ENCODE data around the gene ARHGAP40.

Gene ARHGAP40

DNA sequence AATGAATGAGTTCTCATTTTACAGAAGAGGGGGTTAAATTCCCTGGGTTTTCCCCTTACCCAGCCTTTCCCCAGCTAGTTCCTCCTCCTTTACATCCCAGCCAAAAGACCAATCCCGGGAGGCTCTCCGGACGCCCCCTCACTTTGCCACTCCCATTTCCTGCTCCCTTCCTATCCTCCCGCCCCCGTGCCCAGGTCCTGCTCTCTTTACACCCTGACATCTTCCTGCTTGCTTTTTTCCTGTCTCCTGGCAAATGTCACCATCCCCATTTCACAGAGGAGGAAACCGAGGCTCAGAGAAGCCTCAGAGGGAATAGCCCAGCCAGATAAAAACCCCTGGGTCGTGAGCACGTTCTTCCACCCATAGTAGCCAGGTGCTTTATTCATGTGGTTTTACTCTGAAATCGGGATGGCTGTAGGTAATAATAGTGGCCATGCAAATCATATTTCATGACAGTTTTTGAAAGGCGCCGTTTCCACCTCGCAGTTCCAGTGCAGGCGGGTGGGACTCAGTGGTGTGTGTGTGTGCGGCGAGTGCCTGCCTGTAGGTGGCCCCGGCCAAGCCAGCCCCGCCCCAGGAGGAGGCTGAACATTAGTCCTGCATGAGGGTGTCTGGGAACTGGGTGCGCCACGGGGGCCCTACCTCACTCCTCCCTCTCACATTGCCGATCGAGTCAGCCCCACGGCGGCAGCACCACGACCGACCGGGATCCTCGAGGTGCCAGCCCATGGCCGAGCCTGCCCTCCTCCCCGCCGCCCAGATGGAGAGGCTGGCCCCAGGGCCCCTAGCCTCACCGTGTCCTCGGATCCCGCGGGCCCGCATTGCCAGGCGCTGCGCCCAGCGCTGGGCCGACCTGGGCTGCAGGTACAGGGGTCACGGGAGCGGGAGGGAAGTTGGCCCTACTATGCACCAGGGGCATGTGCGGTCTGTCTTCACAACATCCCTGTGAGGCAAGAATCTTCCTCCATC lies at the start of gene ARHGAP40:
ARHGAP40 (plus strand) TSS at position 594 of the 969 bp plus-strand sequence.
- no peak for DNase-seq

DNA sequence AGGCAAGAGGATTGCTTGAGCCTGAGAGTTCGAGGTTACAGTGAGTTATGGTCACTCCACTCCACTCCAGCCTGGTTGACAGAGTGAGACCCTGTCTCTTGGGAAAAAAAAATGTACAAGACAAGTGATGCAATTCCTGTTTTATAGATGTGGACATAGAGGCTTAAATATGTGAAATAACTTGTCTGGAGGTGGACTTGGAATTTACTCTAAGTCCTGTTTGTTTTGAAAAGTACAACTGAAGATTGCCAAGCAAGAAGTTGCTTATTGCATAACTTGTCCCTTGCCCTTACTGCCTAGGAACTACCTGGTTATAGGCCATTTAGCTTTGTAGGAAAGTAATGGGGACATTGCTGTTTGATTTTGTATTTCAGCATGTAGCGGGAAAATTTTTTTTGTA lies 46.6 kb upstream of the ARHGAP40 start:
- no peak for DNase-seq

DNA sequence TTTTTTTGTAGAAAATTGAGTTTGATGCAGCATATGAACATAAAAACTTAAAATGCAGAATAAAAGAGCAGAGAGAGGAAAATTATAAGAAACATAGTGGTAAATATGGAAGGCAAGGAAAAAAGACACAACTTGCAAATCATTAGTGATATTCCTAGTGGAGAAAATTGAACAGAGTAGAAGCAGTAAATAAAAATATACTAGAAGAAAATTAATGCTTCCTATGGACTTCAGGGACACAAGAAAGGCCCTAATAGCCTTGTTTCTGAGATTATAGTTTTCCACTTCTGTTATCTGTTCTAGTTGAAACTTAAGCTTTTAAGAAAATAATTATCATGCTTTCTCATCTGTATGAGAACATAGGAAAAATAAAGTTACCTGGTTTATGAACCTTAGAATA lies 46.2 kb upstream of the ARHGAP40 start:
- DNase-seq, result no peak

DNA sequence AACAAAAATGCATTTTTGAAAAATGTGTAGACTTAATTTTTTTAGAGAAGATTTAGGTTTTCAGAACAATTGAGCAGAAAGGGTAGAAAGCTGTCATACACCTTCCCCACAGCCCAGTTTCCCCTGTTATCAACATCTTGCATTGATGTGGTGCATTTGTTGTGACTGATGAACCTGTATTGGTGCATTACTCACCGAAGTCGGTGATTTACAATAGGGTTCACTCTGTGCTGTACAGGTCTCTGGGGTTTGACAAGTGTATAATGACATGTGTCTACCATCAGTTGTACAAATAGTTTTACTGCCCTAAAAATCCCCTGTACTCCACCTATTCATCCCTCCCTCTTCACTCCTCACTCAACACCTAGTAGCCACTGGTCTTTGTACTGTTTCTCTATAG lies 44.4 kb upstream of the ARHGAP40 start:
- DNase-seq, result no peak

DNA sequence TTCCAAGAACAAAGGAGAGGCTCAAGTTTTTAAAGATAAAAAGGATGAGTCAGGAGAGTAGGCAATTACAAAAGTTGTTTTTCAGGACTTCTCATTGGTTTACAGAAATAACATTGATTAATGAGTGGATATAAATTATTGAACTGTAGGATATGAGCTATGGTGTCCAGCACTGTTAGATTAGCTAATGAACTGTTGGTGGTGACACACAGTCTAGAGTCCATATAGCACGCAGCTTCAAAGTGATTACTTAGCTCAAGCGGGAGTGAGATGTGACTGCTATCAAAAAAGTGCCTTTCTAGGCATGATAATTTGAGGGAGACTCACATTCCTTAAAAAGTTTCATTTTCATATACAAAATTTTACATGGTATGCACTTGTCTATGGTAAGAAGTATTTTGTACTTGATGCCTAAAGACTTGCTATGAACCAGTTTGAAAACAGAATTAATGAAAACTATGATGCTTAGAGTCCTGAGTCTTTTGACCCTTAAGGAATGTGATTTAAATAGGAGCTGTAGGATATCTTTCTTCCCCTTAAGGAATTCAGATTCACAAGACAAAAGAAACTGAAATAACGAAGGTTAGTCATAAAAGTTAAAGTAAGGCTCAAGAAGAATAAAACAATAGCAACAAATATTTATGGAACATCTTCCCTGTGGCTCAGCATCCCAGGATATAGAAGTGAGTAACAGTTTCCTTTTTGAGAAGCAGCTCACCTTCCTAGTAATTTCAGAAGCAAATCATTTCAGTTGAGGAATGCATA lies 42.8 kb upstream of the ARHGAP40 start:
- no peak for DNase-seq

DNA sequence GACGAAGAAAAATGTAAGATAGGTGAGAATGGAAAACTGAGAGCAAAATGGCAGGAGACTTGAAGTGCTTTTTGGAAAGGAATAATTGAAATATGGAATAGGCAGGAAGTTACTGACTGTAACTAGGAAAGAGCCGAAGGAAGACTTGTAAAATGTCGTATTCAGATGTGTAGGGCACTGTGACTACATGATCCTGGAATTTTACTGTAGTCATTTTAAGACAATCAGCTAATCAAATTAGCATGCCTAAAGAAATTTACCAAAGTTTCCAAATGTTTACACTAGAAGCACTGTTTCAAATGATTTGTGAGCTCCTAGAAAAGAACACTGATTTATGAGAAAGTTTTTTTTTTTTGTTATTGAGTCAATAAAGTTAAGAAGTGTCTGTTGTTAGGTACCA lies 41.8 kb upstream of the ARHGAP40 start:
- no peak for DNase-seq

DNA sequence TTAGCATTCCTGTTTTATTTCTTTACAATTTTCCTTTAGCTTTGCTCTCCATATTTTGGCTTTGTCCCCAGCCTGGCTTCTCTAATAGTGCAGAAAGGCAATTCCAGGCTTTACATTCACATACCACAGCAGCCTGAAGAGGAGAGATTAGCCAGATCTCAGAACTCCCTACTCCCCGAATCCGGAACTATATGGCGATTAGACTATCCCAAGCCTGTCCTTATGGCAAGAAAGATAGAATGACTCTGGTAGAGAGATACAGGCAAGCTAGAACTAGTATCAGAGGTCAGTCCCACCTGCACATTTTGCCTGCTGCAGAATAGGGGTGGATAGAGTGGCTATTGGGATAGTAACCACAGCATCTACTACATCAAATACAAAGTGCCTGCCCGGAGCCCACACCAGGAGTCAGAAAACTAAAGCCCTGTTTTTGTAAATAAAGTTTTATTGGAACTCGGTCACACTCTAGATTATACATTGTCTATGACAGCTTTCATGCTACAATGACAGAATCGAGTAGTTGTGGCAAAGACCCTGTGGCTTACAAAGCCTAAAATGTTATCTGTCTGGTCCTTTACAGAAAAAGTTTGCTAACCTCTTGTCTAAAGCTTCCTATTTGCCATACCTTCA lies 37.7 kb upstream of the ARHGAP40 start:
- DNase-seq, result no peak

DNA sequence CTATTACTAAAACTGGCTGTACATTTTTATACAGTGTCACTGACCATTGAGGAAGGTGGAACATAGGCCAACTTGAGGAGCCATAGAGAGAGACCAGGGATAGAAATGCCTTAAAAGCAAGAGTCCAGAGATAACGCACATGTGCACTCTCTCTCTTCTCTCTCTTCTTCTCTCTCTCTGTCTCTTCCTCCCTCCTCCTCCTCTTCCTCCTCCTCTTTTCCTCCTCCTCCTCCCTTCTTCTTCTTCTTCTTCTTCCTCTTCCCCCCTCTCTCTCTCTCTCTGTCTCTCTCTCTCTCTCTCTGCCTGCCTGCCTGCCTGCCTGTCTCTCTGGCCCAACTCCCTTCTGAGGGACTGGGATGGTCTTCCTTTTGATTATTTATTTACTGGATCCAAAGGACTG lies 36.9 kb upstream of the ARHGAP40 start:
- no peak for DNase-seq

DNA sequence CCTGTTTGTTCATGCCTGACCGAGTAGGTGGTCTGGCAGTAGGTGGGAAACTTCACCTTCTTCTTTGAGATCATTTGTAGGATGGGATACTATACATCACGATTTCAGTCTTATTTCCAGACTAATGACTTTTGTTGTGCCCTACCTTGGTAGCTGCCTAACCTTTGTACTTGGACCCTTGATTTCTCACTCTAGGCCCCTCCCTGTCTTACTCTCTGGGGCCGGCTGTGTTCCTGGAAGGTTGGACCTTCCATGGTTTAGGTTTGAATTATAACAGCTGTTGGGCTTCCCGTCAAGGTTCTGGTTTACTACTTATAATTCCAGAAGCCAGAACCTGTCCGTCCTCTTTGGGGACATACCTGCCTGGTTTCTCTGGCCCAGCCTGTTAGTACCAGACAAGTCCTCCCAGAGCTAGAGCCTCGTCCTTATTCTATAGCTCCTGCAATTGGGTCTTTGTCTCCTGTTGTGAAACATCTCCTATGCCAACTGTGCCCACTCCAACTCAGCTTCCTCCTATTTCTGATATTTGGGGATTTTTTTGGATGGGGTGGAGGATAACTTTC lies 35.5 kb upstream of the ARHGAP40 start:
- no peak for DNase-seq

DNA sequence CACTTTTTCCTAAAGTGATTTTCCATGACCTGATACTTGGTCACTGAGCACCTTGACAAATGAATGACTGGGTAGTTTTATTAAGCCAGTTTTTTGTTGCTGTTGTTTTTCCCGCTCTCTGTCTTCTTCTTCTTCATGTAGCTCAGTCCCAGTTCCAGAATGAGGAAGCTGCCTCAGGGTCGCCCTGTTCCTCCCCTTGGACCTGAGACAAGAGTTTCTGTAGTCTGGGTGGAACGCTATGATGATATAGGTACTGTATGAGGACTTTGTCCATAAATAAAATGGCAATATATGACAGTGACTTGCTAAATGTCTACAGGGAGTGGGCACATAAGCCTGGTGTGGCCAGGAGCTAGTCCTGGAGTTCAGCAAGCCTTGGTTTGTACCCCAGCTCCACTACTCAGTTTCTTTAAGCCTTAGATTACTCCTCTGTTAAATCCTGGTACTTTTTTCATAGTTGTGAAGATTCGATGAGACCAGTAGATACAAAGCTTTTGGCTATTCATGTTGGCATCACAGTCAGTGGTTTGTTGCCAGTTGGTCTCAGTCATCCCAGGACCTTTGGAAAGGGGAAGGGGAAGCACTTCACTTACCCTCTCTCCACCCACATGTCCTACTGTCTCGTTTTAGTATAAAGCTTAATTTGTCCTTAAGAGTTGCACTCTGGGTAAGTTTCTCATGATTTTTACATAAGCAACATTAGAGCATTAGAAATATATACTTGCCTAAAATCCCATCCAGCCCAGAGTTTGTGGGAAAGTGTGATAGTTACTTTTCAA lies 31.7 kb upstream of the ARHGAP40 start:
- no peak for DNase-seq

DNA sequence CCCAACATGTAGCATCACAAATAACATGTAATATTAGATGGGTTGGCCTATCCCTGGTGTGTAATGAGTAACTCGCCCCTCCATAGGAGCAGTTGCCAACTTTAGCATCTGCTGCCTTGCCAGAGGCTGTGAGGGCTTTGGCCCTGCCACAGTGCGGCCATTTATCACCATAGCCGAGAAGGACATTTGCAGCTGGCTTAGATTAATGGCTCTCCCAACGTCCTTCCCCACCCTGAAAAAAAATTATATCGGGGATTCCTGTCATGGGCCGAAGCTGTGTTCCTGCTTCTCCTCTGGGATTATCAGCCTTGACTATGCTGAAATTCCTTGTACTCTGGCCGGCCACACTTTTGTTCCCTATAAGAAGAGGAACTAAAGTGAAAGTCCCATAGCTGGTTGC lies 28.2 kb upstream of the ARHGAP40 start:
- DNase-seq, result peak; percentile 65

DNA sequence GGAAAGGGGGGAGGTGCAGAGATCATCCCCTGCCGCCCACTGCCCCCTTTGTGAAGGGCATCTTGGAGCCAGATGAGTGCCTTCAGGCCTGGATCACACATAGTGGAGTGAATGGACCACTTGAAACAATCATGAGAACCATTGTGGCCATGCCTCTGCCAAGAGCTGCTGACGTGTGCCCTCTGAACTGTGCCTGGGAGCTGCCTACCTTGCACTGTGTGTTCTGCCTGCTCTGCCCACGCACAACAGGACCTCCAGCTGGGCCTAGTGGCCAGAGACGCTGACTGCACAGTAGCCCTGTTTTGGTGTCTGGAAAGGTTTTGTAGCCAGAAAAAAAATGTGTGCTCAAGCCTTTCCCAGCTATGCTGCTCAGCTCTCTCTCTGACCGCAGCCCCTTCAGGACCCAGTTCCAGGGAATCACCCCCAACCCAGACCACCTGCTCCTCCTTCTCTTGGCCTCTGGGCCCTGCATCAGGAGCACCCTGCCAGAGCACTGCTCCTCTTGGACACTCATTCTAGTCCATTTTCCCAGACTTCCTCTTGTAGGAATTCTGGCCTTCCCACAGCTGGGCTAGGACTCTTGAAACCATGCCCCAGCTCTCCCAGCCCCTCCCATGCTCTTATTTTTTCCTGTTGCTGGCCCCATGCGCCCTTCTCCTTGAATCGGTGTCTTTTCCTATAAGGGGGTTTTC lies 22.2 kb upstream of the ARHGAP40 start:
- DNase-seq, result peak; percentile 53

DNA sequence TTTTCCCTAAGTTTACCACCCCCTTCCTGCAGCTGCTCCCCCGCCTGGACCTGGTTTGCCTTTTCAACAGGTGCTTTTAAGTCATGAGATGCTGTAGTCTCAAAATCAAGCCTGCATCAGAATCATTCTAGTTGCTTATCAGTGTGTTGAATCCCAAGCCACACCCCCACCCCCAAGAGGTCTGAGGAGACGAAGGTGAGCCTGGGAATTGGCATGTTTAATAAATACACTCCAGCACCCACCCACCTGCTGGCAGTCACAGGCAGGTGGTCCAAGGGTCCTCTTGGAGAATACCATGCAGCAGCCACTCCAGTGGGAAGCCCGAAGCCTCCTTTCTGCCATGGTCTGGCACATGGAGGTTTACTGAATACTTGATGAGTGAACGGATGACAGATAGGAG lies 21.7 kb upstream of the ARHGAP40 start:
- no peak for DNase-seq

DNA sequence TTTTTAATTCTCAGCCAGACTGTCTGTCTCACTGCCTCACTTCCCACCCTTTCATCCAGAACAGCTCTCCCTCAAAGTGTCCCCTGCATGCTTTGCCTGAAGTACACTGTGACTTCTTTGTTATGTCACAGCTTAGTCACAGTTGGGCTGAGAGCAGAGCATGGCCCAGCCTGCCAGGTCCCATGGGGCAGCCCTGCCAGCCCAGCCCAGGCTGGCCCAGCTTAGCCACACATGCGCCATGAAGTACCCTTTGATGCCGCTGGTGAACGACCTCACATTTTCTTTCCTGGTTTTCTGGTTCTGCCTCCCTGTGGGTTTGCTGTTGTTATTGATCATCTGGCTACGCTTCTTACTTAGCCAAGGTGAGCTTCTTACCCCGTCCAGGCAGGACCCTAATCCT lies 20.6 kb upstream of the ARHGAP40 start, which contains the start of gene ADIG:
ADIG (plus strand) TSS at position 185 of the 400 bp plus-strand sequence; CDS start at position 239, 54 bp downstream.
- no peak for DNase-seq

DNA sequence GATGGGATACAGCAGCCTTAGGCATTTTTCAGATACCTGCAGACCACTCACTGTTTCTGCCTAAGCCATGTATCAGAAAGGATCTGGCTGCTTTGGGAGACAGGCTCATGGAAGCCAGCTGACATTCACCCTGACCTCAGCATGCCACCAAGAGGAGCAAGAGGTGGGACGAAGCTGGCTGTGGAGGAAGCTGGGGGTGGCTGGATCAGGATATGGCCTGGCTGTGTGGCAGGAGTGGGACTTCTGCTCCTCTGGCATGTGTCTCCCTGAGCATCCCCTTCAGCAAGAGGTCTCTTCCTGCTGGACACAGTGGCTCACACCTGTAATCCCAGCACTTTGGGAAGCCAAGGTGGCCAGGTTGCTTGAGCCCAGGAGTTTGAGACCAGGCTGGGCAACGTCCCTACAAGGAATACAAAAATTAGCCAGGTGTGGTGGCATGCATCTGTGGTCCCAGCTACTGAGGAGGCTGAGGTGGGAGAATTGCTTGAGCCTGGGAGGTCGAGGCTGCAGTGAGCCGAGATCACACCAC lies 19.7 kb upstream of the ARHGAP40 start:
- no peak for DNase-seq

DNA sequence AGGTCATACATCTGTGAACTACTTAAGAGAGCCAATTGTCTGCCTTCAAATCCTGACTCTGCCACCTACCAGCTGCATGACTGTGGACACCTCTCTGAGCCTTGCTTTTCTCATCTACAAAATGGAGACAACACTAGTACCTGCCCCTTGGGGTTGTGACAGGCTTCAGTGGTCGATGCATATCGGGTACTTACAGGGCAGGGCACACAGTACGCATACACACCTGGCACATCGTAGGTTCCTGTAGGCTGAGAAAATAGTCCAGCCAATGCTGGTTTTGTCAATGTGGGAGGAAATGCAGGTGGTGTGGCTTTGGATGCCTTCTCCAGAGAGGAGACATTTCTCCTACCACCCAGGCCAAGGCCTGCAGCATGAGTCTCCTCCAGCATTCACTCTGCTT lies 18.3 kb upstream of the ARHGAP40 start:
- DNase-seq, result no peak

DNA sequence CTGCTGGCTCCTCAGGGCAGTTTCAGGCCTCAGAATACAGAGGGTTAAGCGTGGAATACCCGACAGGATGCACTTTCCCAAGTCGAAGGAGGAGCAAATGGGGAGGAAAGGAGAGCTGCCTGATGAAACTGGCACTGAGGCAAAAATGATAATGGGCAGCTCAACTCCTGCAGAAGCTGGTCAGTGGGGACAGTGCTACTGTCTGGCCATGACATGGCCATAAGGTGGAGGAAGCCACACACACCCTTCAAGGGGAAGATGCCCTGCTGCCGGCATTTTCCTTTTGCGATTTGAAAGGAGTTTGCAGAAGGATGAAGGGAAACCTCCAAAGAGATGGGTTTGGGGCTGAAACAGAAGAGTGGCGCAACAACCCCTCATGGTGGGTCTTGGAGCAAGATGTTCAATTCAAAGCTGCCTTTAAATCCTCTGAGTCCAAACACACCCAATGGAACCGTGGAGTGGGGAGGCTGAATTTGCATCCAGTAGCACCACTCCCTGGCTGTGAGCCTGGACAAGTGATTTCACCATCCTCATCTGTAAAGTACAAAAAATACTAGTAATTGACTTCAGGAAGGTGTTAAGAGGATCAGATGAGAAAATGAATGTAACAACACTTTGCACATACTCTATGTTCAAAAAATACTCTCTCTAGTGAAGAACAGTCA lies 17.4 kb upstream of the ARHGAP40 start:
- no peak for DNase-seq

DNA sequence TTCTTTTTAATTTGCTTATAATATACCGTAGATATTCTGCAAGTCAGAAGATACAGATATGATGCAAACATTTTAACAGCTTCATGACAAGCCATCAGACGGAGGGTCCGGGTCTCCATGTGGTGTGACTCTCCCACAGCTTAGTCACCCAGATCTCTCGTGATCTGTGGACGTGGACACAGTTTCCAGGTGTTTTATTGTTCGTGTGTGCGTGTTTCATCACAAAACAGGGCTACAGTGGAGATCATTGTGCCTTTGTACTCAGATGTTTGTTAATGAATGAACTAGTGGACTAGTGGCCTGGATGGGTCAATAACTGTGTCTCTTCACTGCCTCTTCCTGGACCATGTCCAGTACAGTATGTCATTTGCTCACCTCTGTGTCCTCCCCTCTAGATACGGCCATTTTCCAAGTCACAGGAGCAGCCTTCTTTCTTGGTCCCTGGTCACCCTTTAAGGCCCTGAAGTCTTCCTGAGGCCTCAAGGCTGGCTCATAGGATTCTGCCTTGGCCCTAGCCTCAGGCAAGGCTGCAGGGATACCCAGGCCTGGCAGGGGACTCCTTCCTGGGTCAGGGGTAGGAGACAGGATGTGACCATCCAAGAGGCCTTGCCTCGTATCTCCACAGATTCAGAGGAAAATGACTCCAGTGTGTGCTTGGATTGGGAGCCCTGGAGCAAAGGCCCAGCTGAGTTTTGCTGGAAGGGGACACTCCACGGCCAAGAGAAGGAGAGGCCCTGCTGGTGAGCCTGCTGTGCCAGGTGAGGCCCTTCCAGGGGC lies 16.0 kb upstream of the ARHGAP40 start:
- no peak for DNase-seq

DNA sequence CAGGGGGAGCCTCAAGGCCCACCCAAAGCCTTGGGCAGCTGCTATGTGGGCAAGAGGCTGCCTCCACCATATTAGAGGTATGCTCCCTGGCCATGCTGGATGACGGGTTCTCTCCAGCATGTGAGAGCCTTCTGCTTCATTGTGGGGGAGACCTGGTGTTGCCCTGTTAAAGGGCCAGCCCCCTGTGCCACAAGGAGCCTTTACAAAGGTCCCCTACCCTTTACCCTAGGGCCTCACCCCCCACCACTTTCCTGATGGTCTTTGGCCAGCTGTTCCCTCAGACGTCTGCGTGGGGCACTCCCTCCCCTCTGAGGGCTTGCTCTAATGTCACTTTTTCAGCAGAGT lies 15.5 kb upstream of the ARHGAP40 start:
- no peak for DNase-seq

DNA sequence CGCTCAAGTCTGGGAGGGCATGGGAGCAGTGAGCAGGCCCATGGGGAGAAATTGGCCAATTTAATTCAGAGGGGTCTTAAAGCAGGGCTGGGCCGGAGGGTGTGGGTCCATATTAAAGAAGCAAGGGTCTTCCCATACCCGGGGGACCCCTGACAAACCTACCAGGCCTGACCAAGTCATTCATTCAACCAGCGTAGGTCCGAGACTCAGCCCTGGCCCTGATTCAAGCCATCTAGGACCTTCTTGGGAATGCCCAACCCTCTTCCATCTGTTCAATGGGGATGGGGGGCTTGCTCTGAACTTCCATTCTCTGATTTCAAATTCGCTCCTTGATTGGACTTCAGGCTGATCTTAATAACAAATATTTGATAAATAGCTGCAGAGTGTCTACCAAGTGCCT lies 13.3 kb upstream of the ARHGAP40 start:
- no peak for DNase-seq
